ENCODE data around the gene SLC9A9.

Gene SLC9A9

DNA sequence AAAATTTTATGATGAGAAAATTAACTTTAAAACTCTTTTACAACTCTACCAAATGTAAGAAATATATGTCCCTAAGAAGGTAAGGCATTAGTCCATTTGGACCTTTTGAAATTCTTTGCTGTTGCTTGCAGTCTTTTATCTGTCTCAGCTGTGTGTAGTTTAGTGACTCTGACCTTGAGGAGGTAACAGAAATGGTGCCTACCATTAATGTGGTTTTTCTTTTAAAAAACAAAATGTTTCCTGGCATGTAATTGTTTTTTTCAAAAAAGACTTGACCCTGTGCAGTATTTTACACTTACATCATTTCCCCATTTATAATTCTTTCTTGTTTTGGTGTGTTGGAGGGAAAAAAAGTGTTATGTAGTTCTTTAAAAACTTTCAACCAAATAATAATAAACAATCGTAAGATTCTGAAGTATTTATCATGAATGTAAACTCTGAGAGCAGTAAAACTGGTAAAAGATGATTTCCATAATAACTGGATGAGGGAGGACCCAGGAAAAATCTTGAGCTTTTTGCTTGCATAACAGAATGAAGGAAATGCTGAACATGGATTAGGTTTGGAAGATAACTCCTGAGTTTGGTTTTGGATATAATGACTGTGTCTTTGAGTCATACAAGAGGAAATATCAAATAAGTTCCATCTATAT lies 503.6 kb downstream of the SLC9A9 start:
- no peak for DNase-seq

DNA sequence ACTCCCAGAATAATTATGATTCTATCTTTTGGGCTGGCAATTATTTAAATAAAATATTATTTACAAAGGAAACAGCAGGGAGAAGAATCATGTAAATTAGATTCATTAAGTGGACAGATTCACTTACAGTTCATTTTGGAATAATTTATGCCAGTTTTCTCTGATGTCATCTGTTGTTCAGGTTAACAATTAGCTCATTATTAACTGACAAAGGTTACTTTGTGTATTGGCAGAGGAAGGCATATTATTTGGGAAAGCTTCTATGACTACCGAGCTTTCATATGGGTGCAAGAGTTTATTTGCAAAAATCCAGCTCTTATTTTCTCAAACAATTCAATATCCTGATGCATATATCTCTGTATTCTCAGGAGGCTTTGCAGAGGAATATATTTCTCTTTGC lies 504.3 kb downstream of the SLC9A9 start:
- DNase-seq: no peak

DNA sequence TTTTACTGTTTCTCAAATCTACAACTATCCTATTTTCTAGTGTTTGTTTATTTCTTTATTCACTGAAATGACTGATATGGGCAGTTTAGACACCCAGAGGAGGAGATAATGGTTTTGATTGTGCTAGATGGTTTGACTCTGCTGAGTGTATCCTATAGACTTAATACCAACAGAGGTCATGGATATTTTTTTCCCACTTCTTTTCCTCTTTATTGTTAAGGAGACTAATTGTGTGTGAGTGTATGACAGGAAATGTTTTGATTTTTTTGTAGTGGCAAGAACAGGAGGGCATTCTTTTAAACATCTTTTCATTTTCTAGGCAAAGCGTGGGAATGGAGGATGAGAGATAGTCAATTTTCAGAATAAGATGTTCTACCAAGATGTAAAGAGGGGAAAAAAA lies 505.2 kb downstream of the SLC9A9 start:
- no peak for DNase-seq

DNA sequence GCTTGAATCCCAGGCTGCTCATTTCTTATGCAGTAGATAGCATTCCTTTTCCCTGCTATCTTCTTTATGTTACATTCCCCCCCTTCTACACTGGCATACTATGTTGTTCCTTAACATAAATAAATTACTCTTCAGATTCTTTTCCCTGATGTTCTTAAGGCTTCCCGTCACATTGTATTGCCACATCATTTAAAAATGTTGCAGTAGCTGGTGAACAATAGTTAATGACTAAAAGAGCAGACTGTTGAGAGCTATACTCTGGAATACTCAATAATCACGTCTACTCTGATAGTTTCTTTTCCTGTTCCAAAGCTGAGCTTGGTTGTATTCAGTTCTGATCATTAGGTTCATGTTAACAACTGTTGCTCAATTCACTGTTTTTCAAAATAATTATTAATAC lies 508.8 kb downstream of the SLC9A9 start:
- DNase-seq: no peak

DNA sequence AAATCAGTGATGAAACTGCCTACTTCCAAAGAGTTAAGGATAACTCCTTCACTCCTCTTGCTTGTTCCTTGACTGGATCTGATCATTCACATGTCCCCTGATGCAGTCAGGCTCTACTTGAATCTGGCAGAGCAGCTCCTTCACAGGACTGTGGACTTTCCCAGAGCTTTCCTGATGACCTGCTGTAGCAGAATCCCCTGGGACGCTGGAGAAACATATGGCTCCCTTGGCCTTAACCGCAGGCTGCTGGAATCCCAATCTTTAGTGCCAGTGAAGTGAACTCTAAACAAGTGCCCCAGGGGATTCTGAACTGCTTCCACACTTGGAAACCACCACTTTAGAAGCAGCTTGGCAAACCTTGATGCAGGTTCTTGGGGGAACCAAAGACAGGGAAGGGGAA lies 510.9 kb downstream of the SLC9A9 start:
- DNase-seq: no peak

DNA sequence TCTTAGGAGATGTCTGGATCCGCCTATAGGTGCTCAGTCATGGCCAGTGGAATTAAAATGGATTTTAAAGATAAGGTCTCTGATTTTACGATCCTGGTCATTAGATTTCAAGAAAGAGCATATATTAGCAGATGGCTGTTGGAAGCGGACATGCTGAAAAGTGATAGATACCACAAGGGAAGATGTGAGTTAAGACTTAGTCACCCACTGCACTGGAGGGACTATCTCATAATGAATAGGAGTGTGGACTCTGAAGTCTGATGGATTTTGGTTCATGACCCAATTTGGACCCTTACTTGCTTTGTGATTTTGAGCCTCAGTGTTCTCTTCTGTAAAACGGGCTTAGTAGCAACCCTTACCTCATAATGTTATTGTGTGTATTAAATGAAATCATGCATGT lies 514.0 kb downstream of the SLC9A9 start:
- no peak for DNase-seq

DNA sequence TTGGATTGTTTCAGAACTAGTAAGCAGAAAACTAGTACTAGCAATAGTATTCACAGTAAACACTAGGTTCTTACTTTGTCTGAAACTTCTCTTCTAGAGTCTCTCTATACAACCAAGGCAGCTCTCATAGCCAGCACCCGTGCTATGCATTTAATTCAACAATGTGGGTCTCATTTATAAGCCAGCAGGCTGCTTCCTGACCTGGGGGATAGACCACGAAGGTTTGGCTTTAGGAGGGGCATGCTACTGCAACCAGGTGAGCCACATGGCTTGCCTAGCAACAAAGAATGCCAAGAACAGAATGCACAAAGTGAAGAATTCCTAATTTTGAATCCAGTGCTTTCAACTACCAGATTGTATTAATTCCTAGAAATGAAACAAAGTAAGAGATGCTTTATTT lies 514.9 kb downstream of the SLC9A9 start:
- DNase-seq: no peak

DNA sequence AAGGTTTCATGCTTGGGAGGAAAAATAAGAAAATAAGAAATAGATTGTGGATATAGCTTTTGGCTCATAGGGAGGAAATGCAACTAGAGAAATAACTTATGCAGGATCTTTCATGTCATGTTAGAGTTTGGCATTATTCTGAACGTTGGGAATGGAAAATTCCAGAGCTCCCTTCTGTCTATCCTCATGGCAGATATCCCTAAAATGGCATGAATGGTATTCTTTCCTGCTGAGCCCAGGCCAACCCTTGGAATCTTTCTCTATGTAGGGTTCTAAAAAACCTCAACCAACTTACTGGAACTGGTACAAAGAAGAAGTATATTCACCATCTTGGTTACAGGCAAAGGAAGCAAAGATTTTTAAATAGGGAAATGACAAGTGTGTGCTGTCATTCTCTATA lies 516.2 kb downstream of the SLC9A9 start:
- DNase-seq: no peak

DNA sequence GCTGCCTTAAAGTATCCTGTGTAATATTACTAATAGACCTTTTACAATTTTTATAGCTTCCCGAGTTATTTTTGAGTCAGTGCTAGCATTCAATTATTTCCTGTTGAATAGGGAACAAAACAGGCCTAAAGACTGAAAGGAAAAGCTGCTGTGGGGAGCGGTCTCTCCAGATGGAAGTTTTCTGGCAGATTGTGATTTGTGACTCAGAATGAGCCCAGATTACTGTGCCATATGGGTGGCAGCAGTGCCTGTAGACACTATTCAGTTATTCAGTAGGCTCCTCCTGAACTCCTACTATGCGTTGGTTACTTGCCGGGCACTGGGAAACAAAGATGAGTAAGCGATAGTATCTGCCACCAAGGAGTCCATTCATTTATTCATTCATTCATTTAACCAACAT lies 516.9 kb downstream of the SLC9A9 start:
- peak; percentile 5 for DNase-seq

DNA sequence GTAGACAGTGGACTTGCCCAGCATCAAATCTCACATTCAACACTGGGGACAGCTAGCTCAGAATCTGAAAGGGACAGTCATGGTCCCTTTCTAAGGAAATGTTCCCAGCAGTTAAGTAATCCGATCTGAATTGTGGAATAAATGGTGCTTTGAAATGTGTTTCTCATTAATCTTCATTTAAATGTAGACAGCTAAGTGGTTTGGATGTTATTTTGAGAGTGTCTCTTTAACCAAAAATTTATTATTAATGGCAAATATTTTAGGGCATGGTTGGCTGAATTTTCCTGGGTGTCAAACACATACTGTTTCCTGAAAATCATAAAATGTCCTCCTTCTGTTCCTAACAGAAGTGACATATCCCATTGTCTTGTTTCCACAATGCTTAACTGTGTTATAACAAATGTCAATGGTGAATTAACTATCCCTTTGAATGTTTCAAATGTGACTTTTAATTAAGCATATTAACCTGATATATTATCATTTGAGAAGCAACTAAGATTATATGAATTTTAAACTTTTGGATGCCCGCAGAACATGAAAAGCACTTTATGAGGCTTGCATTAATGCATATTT lies 517.9 kb downstream of the SLC9A9 start:
- DNase-seq: no peak

DNA sequence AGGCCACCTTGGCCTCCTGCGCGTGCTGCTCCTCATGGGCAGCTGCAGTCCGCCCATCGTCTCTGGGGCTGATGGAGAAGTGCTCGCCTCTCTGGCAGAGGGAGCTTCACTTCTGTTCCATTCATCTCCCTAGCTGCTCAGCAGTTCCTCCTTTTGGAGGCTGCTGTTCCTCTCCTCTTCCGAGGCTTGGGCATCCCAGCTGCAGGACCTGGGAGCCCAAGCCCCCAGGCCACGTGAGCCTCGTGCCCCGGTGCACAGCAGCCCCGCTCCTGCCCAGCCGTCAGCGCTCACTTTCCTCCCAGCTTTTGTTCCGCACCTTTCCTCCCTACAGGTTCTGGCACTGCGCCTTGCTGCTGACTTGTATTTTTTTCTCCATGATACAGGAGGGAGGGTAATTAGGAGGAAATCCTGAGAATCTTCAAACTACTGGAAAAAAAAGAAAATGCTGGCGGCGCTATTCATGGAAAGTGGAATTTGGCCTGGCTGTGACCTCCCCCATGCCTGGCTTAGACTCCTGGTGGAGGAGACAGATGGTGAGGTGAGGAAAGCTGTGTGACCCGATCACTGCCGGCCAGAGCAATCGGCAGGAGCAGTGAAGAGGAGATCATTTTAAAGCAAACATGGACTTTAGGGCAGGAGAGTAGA lies 518.6 kb downstream of the SLC9A9 start:
- DNase-seq: no peak

DNA sequence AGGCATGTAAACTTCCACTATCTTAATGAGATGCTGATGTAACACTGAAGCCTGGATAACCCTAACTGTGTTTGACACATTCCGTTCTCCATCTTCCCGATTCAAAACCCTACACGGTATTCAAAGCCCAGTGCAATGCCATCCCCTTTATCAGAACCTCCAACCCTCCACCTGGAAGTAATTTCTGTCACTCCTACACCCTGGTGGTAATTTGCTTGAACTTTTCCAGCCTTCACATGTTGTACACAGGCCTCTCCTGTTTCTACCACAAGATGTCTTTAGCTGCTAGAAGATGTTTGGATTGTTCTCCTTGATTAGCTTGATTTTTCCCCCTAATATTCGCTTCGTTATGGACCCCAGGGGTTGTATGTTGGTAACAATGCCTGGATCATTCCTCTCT lies 519.8 kb downstream of the SLC9A9 start:
- no peak for DNase-seq

DNA sequence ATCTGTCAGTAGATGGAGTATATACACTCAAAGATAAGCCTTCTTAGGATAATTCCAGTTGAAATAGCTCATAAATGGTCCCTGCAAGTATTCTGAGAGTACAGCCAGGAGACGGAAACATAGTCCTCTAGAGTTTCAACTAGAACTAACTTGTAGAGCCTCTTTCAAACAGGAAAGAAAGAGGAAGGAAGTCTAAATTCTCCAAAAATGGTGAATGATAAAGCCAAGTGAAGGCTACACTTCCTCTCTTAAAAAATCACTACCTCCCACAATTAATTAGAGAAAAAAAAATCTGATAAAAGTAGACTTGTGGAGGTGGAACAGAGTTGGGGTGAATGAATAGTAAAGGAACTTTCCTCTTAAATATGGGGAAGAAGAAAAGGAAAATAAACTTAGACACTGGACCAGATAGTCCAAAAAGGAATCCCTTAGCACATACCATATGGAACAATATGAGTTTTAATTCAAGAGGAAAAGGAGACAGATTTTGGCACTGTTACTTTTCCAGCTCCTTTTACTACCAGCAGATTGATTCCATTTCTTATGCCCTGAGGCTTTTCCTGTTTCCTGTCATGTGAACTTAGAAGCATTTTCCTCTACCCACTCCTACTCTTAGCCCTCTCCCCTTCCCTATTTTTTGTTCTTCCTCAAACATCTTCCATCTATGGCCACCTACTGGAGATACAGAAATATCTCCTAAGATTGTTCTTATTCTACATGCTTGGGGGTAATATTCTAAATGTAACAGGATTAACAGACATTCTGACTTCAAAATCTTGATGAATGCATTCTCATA lies 521.1 kb downstream of the SLC9A9 start:
- DNase-seq: peak; percentile 38

DNA sequence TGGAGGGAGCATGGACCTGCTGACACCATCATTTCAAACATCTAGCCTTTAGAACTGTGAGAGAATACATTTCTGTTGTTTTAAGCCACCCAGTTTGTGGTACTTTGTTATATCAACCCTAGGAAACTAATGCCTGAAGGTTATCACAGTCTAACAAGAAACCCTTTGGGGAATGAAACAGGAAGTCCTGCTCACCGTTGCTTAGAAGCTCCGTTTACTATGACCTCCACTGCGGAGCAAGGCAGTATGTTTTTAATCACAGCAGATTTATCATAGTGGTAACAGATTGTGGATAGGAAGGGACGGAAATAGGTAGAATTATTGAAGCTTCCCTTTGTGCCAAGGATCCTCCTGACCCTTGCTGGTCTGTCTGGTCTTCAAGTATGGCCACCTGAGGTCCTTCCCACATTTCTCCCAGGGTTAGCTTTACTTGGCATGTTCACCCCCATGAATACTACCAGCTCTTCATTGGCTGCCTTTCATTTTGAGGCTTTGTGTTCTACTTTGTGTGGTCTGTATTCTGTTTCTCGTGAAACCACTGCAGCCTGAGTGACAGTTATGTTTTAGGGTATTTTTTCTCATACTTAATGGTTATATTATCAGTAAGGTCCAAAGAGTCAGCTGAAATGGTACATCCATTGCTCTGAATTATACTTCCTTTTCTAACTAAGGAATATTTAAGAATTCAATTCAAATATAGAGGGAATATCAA lies 527.1 kb downstream of the SLC9A9 start:
- no peak for DNase-seq

DNA sequence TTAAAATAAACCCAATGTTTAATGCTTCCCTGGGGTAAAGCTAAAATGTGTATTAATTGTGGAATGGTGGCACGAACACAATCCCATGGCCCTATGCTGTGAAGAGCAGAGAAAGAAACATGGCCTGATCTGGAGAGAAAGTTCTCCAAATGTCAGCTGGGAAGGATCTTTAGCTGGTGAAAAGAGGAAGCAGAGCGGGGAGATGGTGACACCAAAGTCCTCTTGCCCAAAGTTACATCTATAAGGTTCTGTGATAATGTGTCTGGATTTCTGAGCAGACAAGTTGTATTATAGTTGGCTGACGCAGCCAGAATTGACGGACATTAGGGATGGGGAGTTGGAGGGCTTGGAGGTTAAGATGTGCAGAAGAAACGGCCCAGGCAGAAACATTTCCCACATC lies 532.5 kb downstream of the SLC9A9 start:
- no peak for DNase-seq

DNA sequence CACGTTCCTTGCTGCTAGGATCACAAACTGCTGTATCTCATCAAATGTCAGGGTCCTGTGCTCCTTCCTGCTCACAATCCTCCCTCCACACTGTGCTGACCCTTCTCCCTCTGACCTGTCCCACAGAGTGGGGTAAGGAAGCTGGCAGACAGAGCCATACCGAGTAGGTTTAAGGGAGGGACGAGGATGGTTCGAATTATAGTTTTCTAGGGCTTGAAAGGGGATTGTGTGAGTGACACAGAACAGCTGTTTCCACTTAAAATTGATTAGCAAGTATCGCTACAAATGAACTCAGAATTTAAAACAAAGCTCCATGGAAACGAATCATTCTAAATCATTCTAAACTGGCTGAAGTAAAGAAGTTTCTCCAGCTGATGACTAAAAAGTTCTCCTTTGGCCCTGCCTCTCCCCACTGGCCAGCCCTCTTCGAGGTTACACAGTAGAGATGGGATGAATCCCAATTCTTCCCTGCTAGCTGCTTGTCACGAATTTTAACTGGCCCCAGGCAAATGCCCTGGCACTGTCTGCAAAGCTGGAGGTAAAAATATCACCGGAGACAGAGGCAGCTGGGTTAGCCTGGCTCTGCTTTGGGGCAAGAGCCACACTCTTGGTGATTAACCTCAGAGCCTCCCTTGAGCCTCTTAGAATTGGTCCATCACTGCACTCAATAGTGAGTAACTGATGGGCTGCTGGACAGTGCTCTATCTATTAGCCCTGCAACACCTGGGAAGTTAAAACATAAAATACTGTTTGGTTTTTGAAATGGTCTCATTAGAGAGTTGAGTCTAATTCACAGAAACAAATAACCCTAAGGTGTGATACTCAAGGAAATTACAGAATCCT lies 533.8 kb downstream of the SLC9A9 start:
- DNase-seq: peak; percentile 5

DNA sequence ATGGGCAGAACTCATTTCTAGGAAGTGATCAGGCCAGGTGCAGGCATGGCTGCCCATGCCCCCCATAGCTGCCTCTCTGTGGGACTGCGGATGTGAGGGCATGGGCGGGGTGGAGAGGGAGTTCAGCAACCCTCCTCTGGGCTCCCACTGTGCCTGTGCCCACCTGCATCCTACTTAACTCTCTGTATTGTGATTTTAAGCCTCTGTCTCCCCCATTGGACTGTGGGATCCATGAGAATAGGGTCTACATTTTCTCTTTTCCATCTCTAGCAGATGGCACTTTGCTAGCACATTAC lies 534.4 kb downstream of the SLC9A9 start:
- no peak for DNase-seq

DNA sequence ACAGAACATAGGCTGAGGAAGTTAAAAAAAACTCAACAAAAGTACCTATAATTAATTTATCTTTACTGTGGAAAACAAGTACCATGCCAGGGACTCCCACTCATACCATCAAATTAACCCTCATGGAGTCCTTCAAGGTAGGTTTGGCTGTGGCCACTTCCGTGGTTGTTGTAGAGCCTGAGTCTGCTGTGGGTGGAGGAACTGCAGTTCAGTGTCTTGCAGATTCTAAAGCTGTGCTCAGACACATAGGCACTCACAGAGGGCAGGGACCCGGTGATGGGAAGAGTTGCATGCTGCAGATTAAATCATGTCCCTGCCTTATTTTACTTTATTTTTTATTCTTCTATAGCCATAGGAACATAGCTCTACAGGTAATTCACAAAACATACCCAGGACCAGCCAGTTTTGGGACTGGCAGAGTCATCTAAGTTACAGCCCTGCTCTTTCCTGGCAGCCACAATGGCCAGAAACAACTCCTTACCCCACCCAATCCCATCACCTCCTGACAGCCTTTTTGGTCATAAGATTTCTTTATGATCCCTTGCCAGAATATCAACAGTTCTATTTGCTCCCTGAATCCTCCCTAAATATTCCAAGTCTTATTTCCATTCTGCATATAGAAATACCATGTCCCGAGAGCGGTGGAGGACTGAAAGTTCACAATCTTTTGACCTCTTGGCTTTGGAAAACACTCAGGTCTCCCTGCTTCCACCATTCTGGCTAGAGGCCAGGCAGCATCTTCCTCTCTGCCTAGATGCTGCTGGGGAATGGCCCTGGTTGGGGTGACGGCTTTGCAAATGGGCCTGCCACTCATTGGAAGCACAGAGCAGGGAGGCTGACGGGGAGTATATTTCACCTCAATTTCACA lies 535.0 kb downstream of the SLC9A9 start:
- DNase-seq: no peak

DNA sequence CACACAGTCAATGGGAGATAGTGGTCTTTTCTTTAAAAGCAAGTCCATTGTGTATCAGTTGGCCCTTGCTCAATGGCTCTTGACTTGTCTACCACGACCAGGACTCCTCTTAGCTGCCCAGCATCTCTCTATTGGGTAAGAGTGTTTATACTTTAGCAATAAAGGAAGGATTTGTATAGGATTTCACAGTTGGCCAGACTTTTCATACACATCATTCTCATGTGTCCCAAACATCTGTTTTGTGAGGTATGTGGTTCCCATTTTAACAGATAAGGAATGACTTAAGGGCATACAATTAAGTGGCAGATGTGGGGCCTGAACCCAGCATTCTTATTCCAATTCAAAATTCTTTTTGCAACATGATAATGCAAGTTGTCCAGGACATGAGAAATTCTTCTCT lies 537.2 kb downstream of the SLC9A9 start:
- DNase-seq: no peak

DNA sequence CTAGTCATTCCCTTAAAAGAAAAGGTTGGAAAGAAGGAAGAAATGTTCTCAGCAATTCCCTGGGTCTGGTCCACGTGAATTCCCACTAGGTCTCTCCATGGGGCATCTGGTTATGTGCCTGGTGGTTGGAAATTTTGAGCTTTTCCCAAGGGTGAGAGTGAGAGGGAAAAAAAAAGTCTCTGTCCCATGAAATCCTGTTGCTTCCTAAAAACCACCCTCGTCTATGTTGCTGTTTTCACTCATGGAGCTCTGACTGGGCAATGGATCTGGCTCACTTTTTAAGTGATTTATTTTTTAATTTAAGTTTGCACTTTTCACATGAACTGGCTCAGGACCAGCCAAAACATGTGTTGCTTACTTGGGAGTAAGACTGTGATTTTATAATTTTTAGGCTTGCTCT lies 538.6 kb downstream of the SLC9A9 start:
- DNase-seq: no peak

DNA sequence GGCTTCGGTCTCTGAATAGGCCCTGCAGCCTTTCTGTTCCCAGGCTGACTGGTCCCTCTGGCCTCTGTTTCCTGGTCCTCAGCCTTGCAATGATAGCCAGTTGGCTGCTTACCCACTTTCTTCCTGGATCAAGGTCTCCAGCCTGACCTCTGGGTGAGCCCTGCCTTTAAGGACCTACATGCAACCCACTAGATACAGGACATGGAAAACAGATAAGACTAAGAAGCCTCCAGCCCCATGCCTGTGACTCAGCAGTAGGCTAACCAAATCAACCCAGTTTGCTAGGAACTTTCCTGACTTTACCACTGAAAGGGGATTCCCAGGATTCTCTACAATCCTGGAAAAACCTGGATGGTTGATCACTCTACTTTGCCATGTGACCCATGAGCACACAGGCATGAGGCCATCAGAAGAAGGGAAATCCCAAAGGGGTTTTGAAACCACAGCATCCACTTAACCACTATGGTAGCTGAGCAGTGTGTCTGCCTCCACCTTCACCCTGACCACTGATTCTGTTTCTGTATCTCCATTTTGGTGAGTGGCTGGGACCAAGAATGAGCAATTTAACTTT lies 540.6 kb downstream of the SLC9A9 start:
- DNase-seq: peak; percentile 55
